K562 (cell line): ENCODE measurements around the gene NUP205. TPM values are rescaled to one million over a fixed set of nuclear protein-coding genes. Genes with fewer than 3 reads are reported as not detected.

Experiments used
- BRD9 ChIP-seq: fragments of 450-650 bp; IDR thresholded peaks from 2 replicates; pipeline ENCODE4 v1.6.1; 2018; ENCODE audit warnings: low read depth; ENCODE audit not compliant: partially characterized antibody
- CBX3 ChIP-seq, 2 experiments: IDR thresholded peaks; 1 replicate in 1 of 2; 2 replicates in 1 of 2; pipeline ENCODE4 v1.6.1; 2012; ENCODE audit warnings: inconsistent platforms in 2 of 2, low read length in 2 of 2, borderline replicate concordance in 1 of 2, control low read depth in 1 of 2
- CREM ChIP-seq: IDR thresholded peaks from 2 replicates; pipeline ENCODE4 v1.6.1; 2014; ENCODE audit warnings: antibody characterized with exemption, low read depth
- FOXM1 ChIP-seq, 2 experiments: fragments of 450-650 bp in 1 of 2; sonication (generic) in 1 of 2; formaldehyde crosslinking in 1 of 2; IDR thresholded peaks; 2 replicates each; pipeline versions ENCODE4 v1.6.1 to v1.9.0; 2017 to 2022; ENCODE audit warnings: low read depth in 2 of 2, mild to moderate bottlenecking in 2 of 2, missing genetic modification reagents in 1 of 2, moderate library complexity in 1 of 2
- ILK ChIP-seq: fragments of 450-650 bp; IDR thresholded peaks from 2 replicates; pipeline ENCODE4 v1.6.1; 2016; ENCODE audit warnings: missing genetic modification characterization, low read depth, mild to moderate bottlenecking, missing compliant biosample characterization, moderate library complexity, borderline replicate concordance
- KDM4B ChIP-seq, 2 experiments: fragments of 450-650 bp in 1 of 2; sonication (generic) in 1 of 2; IDR thresholded peaks; 2 replicates each; pipeline ENCODE4 v1.6.1; 2016 to 2017; ENCODE audit warnings: borderline replicate concordance in 2 of 2, antibody characterized with exemption in 1 of 2, low read depth in 1 of 2, mild to moderate bottlenecking in 1 of 2
- MEF2A ChIP-seq: IDR thresholded peaks from 2 replicates; pipeline ENCODE4 v1.6.1; 2011; ENCODE audit warnings: low read depth, mild to moderate bottlenecking, low read length, moderate library complexity; ENCODE audit not compliant: control insufficient read depth
- MYBL2 ChIP-seq, 2 experiments: fragments of 450-650 bp in 1 of 2; sonication (generic) in 1 of 2; formaldehyde crosslinking in 1 of 2; IDR thresholded peaks; 2 replicates each; pipeline versions ENCODE4 v1.6.1 to v1.8.1; 2017 to 2022; ENCODE audit warnings: borderline replicate concordance in 1 of 2, inconsistent platforms in 1 of 2, low read depth in 1 of 2, mild to moderate bottlenecking in 1 of 2, missing genetic modification reagents in 1 of 2, moderate library complexity in 1 of 2
- NFATC3 ChIP-seq: fragments of 450-650 bp; IDR thresholded peaks from 2 replicates; pipeline ENCODE4 v1.6.1; 2017; ENCODE audit warnings: mild to moderate bottlenecking
- OTX1 ChIP-seq: fragments of 450-650 bp; formaldehyde crosslinking; IDR thresholded peaks from 2 replicates; pipeline ENCODE4 v1.4.0; 2022; ENCODE audit warnings: mild to moderate bottlenecking
- RAD21 ChIP-seq, 2 experiments: fragments of 250-450 bp in 1 of 2; fragments of 450-650 bp in 1 of 2; sonication (Bioruptor Pico) in 1 of 2; formaldehyde crosslinking in 1 of 2; IDR thresholded peaks in 1 of 2; conservative IDR thresholded peaks in 1 of 2; 2 replicates each; pipeline versions ENCODE4 v1.4.0 to v1.8.0; 2020 to 2022; ENCODE audit warnings: mild to moderate bottlenecking in 2 of 2, moderate library complexity in 1 of 2
- RBM39 ChIP-seq: fragments of 200-400 bp; formaldehyde crosslinking; optimal IDR thresholded peaks from 2 replicates; pipeline ENCODE3; 2018; ENCODE audit warnings: low read depth, low read length
- RERE ChIP-seq: sonication (generic); formaldehyde crosslinking; IDR thresholded peaks from 2 replicates; pipeline ENCODE4 v1.8.0; 2023; ENCODE audit warnings: missing genetic modification reagents, mild to moderate bottlenecking, borderline replicate concordance
- STAG1 ChIP-seq: sonication (generic); formaldehyde crosslinking; IDR thresholded peaks from 2 replicates; pipeline ENCODE4 v1.5.0; 2020; ENCODE audit warnings: missing genetic modification reagents, borderline replicate concordance
- SUPT5H ChIP-seq: fragments of 450-650 bp; IDR thresholded peaks from 2 replicates; pipeline ENCODE4 v1.6.1; 2016
- ZKSCAN3 ChIP-seq: fragments of 250-450 bp; sonication (Bioruptor Pico); IDR thresholded peaks from 2 replicates; pipeline ENCODE4 v1.4.0; 2020
- ZNF165 ChIP-seq: fragments of 250-450 bp; sonication (Bioruptor Pico); IDR thresholded peaks from 2 replicates; pipeline ENCODE4 v1.4.0; 2020; ENCODE audit warnings: borderline replicate concordance
- ZNF217 ChIP-seq: sonication (generic); formaldehyde crosslinking; IDR thresholded peaks from 2 replicates; pipeline ENCODE4 v1.8.0; 2022; ENCODE audit warnings: mild to moderate bottlenecking, missing genetic modification reagents
- ZNF277 ChIP-seq: fragments of 250-450 bp; sonication (Bioruptor Pico); IDR thresholded peaks from 2 replicates; pipeline ENCODE4 v1.8.0; 2022; ENCODE audit warnings: inconsistent platforms, mild to moderate bottlenecking, moderate library complexity, borderline replicate concordance
- ZNF316 ChIP-seq: fragments of 450-650 bp; IDR thresholded peaks from 2 replicates; pipeline ENCODE4 v1.6.1; 2016
- ZNF324 ChIP-seq: fragments of 250-450 bp; sonication (Bioruptor Pico); IDR thresholded peaks from 2 replicates; pipeline ENCODE4 v1.4.0; 2020; ENCODE audit warnings: mild to moderate bottlenecking
- ZNF583 ChIP-seq: fragments of 250-450 bp; sonication (Bioruptor Pico); IDR thresholded peaks from 2 replicates; pipeline ENCODE4 v1.4.0; 2020
- ZNF830 ChIP-seq: fragments of 250-450 bp; sonication (Bioruptor Pico); IDR thresholded peaks from 2 replicates; pipeline ENCODE4 v1.5.0; 2021; ENCODE audit warnings: mild to moderate bottlenecking
- polyA plus RNA-seq, 8 experiments: library from polyadenylated mRNA; depleted of rRNA in 4 of 8; stranded (reverse) in 5 of 8; unstranded in 3 of 8; fragments of >200 nt; fragmentation: Nextera tagmentation in 2 of 8; fragmentation: Illumina TruSeq in 1 of 8; extraction: Ambion mirVana in 2 of 8; extraction: Trizol in 1 of 8; gene quantifications; 2 replicates each; pipeline versions ENCODE4 v1.2.1 to v1.2.3, GENCODE V29; 2011 to 2014; ENCODE audit warnings: inconsistent platforms in 1 of 8, missing spikeins in 1 of 8
- total RNA-seq, 7 experiments: library from RNA; depleted of rRNA in 6 of 7; stranded (reverse); fragments of >200 nt in 6 of 7; fragmentation: Illumina TruSeq in 2 of 7; extraction: Trizol in 2 of 7; gene quantifications; 2 replicates each; pipeline versions ENCODE4 v1.2.1 to v1.2.3, GENCODE V29; 2011 to 2021; ENCODE audit warnings: low replicate concordance in 1 of 7

NUP205 gene
- total and polyA plus RNA-seq, 9 of the 15 experiments (the other 6 are each of a cell fraction or from before 2014, with no cell fraction given), result 101 to 282 (median 193) TPM

GRCh38 chr7:135519233-135519688 is 38.5 kb upstream of the NUP205 start (continued):
- TF ChIP-seq CREM (no peak), RERE (no peak), FOXM1 (IDR thresholded peaks at IDR 0.05; ENCODE audit: low read depth) (no peak), FOXM1 (CRISPR knock-in tag; IDR thresholded peaks at IDR 0.05; ENCODE audit: low read depth) (no peak), BRD9 (no peak), ZNF830 (CRISPR knock-in tag) (no peak), CBX3 (IDR thresholded peaks at IDR 0.05; ENCODE audit: borderline replicate concordance in 1 of 2, low read length in 2 of 2) (peak in 1 of 2 experiments; percentile 32; a peak in 1 of 3 replicates), ZNF217 (CRISPR knock-in tag) (no peak), ZNF583 (CRISPR knock-in tag) (no peak), RBM39 (no peak), MYBL2 (IDR thresholded peaks at IDR 0.05; ENCODE audit: low read depth) (no peak), MYBL2 (CRISPR knock-in tag; IDR thresholded peaks at IDR 0.05; ENCODE audit: borderline replicate concordance) (no peak), ZKSCAN3 (CRISPR knock-in tag) (no peak), ILK (tag) (no peak), ZNF165 (CRISPR knock-in tag) (no peak), SUPT5H (no peak), OTX1 (CRISPR knock-in tag) (no peak), NFATC3 (no peak), RAD21 (CRISPR knock-in tag; conservative IDR thresholded peaks at IDR 0.05 in 1 of 2, IDR thresholded peaks at IDR 0.05 in 1 of 2) (no peak), STAG1 (CRISPR knock-in tag) (no peak), ZNF324 (CRISPR knock-in tag) (no peak), MEF2A (no peak), ZNF316 (peak; percentile 93), KDM4B (IDR thresholded peaks at IDR 0.05; ENCODE audit: borderline replicate concordance in 2 of 2, low read depth in 1 of 2) (no peak), ZNF277 (no peak)
